Progenitor cell of endocrine pancreas (in vitro differentiated cells): ENCODE results near the gene GCNT4. TPM values are rescaled to one million over a fixed set of nuclear protein-coding genes. Genes with fewer than 3 reads are reported as not detected.

ENCODE experiments used
- DNase-seq: peaks from one replicate; pipeline ENCODE4 v3.0.0; 2021; ENCODE audit warnings: low spot score; ENCODE audit not compliant: unreplicated experiment
- H3K27ac Mint-ChIP-seq: 2 replicates; pipeline ENCODE4 v1.8.0; 2021; ENCODE audit warnings: mild to moderate bottlenecking, moderate library complexity, mixed read lengths
- H3K27me3 Mint-ChIP-seq: 2 replicates; pipeline ENCODE4 v1.8.0; 2021; ENCODE audit warnings: mixed read lengths
- H3K36me3 Mint-ChIP-seq: 2 replicates; pipeline ENCODE4 v1.8.0; 2022; ENCODE audit warnings: mixed read lengths; ENCODE audit not compliant: insufficient read depth
- H3K4me1 Mint-ChIP-seq: 2 replicates; pipeline ENCODE4 v1.8.0; 2021; ENCODE audit warnings: low read depth, mixed read lengths
- H3K4me3 Mint-ChIP-seq: 2 replicates; pipeline ENCODE4 v1.8.0; 2021; ENCODE audit warnings: low read depth, mild to moderate bottlenecking, moderate library complexity, mixed read lengths
- H3K9me3 Mint-ChIP-seq: 2 replicates; pipeline ENCODE4 v1.8.0; 2021; ENCODE audit warnings: low read depth, mixed read lengths
- total RNA-seq: library from RNA; stranded (reverse); gene quantifications from 2 replicates; pipeline ENCODE4 v1.2.1, GENCODE V29; 2021
- TF ChIP-seq, protein P1 (sequence below): fragments of 200-600 bp; sonication (generic); IDR thresholded peaks from one replicate; pipeline ENCODE4 v1.5.0; 2021; ENCODE audit warnings: antibody characterized with exemption, mild to moderate bottlenecking; ENCODE audit not compliant: unreplicated experiment

GCNT4 gene
- total RNA-seq, 1 donor from 2014 or later, result 2.5 TPM

DNA sequence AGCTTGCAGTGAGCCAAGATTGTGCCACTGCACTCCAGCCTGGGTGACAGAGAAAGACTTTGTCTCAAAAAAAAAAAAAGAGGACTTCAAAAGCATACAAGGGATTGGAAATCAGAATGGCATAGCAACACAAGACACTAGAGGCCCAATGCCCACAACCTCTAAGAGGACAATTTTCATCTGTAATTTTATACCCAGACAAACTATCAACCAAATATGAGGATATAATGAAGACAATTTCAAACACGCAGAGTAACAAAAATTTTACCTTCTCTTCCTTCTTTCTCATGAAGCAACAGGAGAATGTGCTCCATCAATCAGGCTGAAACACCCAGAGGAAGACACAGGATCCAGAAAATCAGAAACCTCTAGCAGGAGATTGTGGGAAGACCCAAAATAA is 46.8 kb downstream of the GCNT4 start:
- no peak for DNase-seq
- H3K4me3 Mint-ChIP-seq, result no peak overlapping the region
- TF ChIP-seq, protein P1, sequence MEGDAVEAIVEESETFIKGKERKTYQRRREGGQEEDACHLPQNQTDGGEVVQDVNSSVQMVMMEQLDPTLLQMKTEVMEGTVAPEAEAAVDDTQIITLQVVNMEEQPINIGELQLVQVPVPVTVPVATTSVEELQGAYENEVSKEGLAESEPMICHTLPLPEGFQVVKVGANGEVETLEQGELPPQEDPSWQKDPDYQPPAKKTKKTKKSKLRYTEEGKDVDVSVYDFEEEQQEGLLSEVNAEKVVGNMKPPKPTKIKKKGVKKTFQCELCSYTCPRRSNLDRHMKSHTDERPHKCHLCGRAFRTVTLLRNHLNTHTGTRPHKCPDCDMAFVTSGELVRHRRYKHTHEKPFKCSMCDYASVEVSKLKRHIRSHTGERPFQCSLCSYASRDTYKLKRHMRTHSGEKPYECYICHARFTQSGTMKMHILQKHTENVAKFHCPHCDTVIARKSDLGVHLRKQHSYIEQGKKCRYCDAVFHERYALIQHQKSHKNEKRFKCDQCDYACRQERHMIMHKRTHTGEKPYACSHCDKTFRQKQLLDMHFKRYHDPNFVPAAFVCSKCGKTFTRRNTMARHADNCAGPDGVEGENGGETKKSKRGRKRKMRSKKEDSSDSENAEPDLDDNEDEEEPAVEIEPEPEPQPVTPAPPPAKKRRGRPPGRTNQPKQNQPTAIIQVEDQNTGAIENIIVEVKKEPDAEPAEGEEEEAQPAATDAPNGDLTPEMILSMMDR, result no peak
- peaks cover 8% of the 10 kb centered on the region for H3K4me1 Mint-ChIP-seq
- H3K27me3 Mint-ChIP-seq, result no peaks in the 10 kb centered on the region
- H3K9me3 Mint-ChIP-seq, result peaks cover 12% of the 10 kb centered on the region
- no peak overlapping the region for H3K27ac Mint-ChIP-seq
- peaks cover 4% of the 10 kb centered on the region for H3K36me3 Mint-ChIP-seq

Other genes with a start within 250 kb of the GCNT4 start
- 32.4 and 33.5 TPM in 2 replicates for gene FAM169A, start 186.2 kb downstream of the GCNT4 start, total RNA-seq
- 0.55 and 0.80 TPM in 2 replicates for gene ANKRD31, start 184.3 kb upstream of the GCNT4 start, total RNA-seq